ENCODE results near the gene PCNX2.

Gene PCNX2

DNA sequence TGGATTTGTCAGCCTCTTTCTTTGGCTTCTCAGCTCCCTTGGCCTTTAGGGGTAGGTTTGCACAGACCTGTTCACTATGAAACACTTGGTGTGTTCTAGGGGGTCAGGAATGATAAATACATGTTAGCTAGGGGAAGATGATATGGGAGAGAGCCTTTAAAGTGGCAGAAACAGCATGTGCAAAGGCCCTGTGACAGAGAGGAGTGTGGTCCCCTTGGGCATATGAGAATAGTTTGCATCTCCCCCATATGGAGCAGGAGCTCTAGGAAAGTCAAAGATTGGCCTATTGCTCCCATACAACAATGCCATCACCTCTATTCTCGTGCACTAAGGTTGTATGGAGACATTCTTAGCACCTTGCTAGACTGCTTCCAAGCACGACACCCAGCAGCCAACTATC, 355.8 kb downstream of the PCNX2 start:
- TF ChIP-seq ZBTB7A (IDR thresholded peaks at IDR 0.05; ENCODE audit: low read depth) (no peak), TEAD4 (IDR thresholded peaks at IDR 0.05) (no peak), EP300 (IDR thresholded peaks at IDR 0.05; ENCODE audit: borderline replicate concordance) (no peak), EGR1 (IDR thresholded peaks at IDR 0.05) (no peak), REST (IDR thresholded peaks at IDR 0.05; ENCODE audit: low read depth) (no peak), FOXM1 (IDR thresholded peaks at IDR 0.05; ENCODE audit: borderline replicate concordance, low read depth) (no peak), NFIC (IDR thresholded peaks at IDR 0.05) (no peak), YY1 (IDR thresholded peaks at IDR 0.05; ENCODE audit: low read depth) (no peak), MAX (IDR thresholded peaks at IDR 0.05) (no peak), CEBPB (IDR thresholded peaks at IDR 0.05) (no peak)

DNA sequence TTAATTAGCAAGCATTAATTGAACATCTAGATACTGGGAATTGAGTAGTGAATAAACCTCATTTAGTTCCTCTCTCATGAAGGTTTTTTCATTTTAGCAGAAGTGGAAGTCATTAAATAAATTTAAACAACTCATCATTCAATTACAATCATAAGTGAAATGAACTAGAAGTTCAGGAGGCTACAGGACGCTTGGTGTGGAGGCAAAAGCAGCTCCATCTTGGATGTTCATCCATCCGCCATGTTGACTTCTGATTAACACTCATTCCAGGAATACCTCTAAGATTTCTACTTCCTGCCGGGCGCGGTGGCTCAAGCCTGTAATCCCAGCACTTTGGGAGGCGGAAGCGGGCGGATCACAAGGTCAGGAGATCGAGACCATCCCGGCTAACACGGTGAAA, 356.6 kb downstream of the PCNX2 start:
- TF ChIP-seq EGR1 (IDR thresholded peaks at IDR 0.05) (no peak), CEBPB (IDR thresholded peaks at IDR 0.05) (no peak), TEAD4 (IDR thresholded peaks at IDR 0.05) (no peak), TAF1 (IDR thresholded peaks at IDR 0.05; ENCODE audit: low read depth) (no peak), TCF12 (IDR thresholded peaks at IDR 0.05; ENCODE audit: low read depth) (no peak), FOXM1 (IDR thresholded peaks at IDR 0.05; ENCODE audit: borderline replicate concordance, low read depth) (no peak), RAD21 (IDR thresholded peaks at IDR 0.05; ENCODE audit: low read depth) (no peak), MAX (IDR thresholded peaks at IDR 0.05) (no peak), ZBTB7A (IDR thresholded peaks at IDR 0.05; ENCODE audit: low read depth) (no peak), YY1 (IDR thresholded peaks at IDR 0.05; ENCODE audit: low read depth) (no peak), CREB1 (IDR thresholded peaks at IDR 0.05; ENCODE audit: low read depth) (no peak), EP300 (IDR thresholded peaks at IDR 0.05; ENCODE audit: borderline replicate concordance) (no peak), USF1 (IDR thresholded peaks at IDR 0.05) (no peak), NFIC (IDR thresholded peaks at IDR 0.05) (no peak), REST (IDR thresholded peaks at IDR 0.05; ENCODE audit: low read depth) (no peak)

- TF ChIP-seq FOXM1 (IDR thresholded peaks at IDR 0.05; ENCODE audit: borderline replicate concordance, low read depth) (no peak), MAX (IDR thresholded peaks at IDR 0.05) (no peak), YY1 (IDR thresholded peaks at IDR 0.05; ENCODE audit: low read depth) (no peak), REST (IDR thresholded peaks at IDR 0.05; ENCODE audit: low read depth) (no peak), EP300 (IDR thresholded peaks at IDR 0.05; ENCODE audit: borderline replicate concordance) (no peak)
Observed at GRCh38 chr1:232937741-232938375, 357.7 kb downstream of the PCNX2 start.

GRCh38 chr1:232936941-232937340, 358.6 kb downstream of the PCNX2 start:
- no peak for TF ChIP-seq REST (IDR thresholded peaks at IDR 0.05; ENCODE audit: low read depth)
- TF ChIP-seq YY1 (IDR thresholded peaks at IDR 0.05; ENCODE audit: low read depth) = no peak
- no peak for TF ChIP-seq NFIC (IDR thresholded peaks at IDR 0.05)
- no peak for TF ChIP-seq USF1 (IDR thresholded peaks at IDR 0.05)
- no peak for TF ChIP-seq ZBTB7A (IDR thresholded peaks at IDR 0.05; ENCODE audit: low read depth)
- TF ChIP-seq TAF1 (IDR thresholded peaks at IDR 0.05; ENCODE audit: low read depth) = no peak
- no peak for TF ChIP-seq TCF12 (IDR thresholded peaks at IDR 0.05; ENCODE audit: low read depth)
- TF ChIP-seq MAX (IDR thresholded peaks at IDR 0.05) = no peak
- no peak for TF ChIP-seq RAD21 (IDR thresholded peaks at IDR 0.05; ENCODE audit: low read depth)
- no peak for TF ChIP-seq FOXM1 (IDR thresholded peaks at IDR 0.05; ENCODE audit: borderline replicate concordance, low read depth)
- no peak for TF ChIP-seq CEBPB (IDR thresholded peaks at IDR 0.05)
- no peak for TF ChIP-seq EGR1 (IDR thresholded peaks at IDR 0.05)
- TF ChIP-seq TEAD4 (IDR thresholded peaks at IDR 0.05) = no peak
- TF ChIP-seq CREB1 (IDR thresholded peaks at IDR 0.05; ENCODE audit: low read depth) = no peak
- TF ChIP-seq EP300 (IDR thresholded peaks at IDR 0.05; ENCODE audit: borderline replicate concordance) = no peak
